ENCODE data around the gene PRDM15.

PRDM15 gene

DNA sequence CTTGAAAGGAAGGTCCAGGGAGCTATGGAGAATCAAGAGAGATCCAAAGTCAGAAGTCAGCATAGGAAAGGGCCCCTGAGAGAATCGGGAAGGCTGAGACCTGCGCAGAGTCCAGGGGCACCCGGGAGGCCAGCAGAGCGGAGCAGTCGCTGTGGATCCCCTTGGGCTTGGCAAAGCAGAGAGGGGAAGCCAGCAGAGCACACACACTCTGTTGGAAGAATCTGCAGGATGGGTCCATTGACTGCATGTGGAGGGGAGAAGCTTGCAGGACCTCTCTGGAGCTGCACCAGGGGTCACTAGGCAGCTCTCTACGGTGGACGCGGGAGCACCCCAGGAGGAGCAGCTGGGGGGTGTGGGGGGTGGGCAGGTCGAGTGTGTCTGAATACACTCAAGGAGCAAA is 118.7 kb downstream of the PRDM15 start:
- no peak for DNase-seq

DNA sequence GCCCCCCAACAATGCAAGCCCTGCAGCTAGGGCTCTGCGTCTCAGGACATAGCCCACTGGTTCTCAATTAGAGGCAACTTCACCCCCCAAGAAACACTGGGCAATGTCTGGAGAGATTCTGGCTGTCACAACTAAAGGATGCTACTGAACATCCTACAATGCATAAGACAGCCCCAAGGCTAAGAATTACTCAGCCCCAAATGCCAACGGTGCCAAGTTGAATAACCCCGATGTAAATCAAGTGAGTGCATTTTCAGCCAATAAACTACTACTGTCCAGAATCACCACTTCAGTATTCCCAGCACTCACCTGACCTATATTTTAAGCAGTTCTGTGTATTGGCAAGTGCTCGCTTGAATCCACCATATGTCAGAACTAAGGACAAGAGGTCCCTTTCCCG is 119.2 kb downstream of the PRDM15 start:
- no peak for DNase-seq

DNA sequence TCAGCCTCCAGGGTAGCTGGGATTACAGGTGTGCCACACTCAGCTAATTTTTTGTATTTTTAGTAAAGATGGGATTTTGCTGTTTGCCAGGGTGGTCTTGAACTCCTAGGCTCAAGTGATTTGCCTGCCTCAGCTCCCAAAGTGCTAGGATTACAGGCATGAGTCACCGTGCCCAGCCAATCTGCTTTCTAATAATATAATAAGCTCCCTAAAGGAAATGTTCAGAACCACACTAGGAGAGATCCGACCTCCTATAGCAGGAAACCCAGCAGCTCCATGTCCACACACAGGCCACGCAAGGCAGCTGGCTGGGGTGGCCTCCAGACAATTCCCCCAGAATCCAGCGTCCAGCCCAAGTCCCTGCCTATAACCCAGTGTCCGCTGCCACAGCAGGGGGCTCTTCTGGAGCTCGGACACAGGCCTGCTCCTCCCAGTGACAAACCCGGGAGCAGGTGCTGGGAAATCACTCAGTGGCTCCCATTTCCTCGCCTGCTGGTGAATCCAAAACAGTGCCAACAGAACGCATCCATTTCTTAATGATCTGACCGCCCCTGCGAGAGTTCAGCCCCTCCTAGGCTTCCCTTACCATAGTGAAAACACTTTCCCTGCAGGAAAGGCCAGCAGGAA is 119.8 kb downstream of the PRDM15 start:
- no peak for DNase-seq

DNA sequence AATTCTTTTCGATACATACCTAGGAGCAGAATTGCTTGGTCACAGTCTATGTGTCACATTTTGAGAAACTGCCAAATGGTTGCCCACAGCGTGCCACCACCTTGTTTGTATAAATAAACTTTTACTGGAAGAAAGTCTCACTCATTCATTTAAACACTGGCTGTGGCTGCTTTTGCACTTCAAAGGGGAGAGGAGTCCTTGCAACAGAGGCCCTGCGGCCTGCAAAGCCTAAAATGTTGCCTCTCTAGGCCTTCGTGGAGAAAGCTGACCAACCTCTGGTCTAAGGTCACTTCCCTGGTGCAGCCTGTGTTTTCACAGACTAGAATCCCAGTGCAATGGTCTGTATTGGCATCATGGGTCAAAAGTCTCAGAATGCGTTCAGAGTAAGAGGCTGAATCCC is 120.6 kb downstream of the PRDM15 start:
- no peak for DNase-seq

DNA sequence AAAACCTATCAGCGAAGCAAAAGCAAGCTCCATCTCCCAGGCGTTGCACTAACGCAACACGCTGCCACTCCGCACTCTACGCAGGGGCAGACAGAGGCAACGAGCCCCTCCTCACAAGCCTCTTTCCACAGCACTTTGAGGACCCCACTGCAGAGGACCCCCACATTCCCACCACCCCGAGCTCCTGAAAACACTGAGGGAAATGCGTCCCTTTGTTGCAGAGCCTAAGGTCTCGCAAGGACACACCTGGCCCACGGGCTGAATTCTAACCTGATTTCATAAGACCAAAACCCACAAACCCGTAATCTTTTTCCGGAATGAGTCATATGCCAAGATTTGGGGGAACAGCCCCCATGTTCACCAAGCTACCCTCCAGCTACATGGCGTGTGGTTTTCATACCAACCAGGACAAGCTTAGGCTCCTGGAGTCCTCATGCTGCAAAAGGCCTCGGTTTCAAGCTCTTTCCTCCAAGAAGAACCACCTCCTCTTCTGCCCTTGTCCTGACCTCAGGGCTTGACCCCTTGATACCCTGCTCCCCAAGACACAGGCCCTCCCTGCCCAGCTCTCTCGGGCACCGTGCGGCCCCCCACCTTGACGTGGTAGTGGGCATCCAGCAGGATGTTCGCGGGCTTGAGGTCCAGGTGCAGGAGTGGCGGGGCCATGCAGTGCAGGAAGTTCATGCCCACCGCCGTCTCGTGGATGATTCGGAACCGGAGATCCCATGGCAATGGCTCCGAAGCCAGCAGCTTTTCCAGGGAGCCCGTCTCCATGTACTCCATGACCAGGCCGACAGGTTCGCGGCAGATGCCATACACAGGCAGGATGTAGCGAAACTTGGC is 123.0 kb downstream of the PRDM15 start:
- no peak for DNase-seq

DNA sequence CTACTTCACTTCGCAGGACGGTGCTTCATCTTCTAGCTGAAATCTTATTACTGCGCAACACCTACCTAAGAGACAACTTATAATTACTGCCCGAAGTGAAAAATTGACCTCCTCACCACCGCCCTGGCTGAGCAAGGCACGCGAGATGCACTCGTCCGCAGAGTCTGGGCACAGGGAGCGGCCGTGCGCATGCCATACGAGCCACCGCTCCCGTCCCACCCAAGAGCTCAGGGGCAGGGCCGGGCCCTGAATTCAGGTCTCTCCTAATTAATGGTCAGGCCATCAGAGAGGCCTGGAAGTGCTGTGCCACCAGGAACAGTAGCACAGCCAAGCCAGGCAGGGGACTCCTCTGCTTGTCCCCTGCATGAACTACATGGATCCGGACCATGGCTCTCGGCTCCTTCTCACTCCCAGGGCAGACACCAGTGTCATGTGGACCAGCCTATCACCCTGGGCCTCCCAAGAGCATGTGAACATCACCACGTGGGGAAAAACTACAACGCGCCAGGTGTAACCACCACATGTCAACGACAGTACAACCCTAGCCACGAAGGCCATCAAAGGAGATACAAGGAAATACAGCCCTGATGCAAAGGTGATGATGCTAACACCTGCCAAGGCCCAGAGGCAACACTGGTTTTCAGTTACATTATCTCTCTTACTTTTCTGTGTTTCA is 123.7 kb downstream of the PRDM15 start:
- no peak for DNase-seq

DNA sequence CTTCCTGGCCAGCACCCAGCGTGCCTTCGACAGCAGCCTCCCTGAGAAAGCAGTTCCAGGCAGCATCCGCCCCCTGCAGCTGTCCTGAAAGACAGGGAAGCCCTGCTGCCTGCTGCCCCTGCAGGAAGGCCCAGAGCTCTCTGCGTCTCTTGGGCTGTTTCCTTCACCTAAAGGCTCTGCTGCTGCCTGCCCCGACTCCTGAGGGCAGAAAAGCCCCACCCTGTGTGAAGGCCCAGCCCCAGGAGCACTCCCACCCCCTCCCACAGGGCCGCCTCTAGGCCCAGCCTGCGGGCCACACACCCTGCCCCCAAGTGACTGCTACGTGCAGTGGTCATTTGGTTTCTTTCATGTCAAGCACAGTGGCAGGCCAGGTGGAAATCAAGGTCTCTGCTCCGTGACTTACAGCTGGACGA is 124.7 kb downstream of the PRDM15 start:
- no peak for DNase-seq

DNA sequence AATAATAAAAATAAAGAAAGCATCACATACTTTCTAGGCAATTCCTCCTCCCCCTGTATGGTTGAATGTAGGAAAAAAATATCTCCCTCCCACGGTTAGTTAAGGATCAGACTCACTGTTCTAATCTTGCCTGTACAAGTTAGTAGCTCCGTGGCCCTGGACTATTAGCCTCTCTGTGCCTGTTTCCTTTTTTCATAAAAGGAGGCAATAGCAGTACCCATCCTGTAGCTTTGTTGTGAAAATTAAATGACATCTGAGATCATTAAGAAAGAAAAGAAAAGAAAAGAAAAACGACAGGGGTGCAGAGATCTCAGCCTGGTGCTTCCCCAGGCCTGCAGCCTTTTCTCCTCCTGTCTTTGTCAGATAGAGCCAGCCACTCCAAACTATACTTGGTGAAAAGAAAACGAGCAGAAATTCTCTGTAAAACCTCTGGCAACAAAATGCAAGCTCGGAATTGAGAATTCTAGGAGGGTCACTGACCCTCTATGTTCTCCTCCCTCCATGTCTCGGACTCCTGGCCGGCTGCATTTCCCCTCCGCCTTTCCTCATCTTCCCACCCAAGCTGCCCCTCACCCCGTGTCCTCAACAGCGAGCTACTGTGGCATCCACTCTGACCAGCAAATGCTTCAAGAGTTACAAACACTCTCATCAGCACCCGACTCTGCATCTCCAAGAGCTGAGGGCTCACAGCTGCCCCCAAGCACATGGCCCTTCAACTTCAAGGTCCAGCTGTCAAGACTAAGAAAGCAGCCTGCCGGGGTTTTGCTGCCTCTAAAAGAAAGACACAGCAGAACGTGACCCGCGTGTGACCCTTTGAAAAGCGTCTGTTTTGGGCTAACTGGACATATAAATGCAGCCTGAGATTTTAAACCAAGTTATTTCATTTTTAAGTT is 125.9 kb downstream of the PRDM15 start:
- no peak for DNase-seq

DNA sequence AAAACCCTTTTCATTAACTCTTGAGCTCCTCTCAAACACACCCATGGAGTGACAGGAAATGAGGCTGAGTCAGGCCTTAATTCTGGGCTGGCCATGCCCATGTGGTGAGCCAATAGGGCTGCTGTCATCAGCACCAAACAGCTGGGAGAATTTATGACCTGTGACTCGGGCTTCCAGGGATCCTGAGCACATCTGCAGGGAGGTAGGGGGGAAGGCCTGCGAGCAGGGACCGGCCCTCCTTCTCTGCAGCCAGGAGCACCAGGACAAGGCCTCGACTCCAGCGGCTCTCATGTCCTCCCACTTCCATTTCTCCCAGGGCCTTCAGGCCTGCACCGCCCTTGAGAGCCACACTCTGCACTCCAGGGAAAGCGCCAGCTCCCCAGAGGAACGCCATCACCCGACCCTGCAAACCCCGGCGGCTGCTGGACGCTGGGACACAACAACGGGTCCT is 126.9 kb downstream of the PRDM15 start:
- no peak for DNase-seq

DNA sequence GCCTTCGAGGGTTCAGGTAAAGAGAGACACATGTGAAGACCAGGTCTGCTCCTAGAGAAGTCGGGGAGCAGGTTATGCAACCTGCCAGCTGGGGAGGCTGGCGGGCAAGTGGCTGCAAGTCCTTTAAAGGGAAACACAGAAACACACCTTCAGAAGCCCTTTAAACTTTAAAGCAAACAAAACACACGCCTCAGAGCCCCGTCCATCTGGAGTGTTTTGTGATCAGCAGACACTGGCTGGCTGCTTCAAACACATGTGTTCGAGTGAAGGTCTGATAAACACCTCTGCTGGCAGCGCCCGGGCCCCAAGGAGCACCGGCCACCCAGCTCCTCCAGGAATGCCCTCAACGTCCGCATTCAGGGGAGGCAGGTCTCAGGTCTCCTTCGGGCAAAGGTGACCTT is 127.5 kb downstream of the PRDM15 start:
- DNase-seq = no peak

DNA sequence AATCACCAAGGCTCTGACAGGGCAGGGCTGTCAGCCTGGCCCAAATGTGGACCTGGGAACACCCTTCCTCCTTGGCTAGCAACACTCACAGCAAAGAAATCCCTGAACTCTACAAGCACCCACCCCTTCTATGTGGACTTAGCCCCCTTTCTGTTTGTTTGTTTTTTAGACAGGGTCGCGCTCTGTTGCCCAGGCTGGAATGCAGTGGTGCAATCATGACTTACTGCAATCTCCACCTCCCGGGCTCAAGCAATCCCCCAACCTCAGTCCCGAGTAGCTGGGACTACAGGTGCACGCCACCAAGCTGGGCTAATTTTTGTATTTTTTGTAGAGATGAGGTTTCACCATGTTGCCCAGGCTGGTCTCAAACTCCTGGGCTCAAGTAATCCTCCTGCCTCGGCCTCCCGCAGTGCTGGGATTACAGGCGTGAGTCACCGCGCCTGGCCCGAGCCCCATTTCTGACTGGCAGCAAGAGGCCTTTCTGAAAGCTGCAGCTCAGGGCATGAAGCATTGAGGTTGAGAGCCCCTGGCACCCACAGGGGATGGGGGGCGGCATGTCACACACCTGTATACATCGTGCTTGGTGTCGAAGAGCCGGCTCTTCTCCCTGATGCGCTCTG is 128.5 kb downstream of the PRDM15 start:
- DNase-seq = no peak

DNA sequence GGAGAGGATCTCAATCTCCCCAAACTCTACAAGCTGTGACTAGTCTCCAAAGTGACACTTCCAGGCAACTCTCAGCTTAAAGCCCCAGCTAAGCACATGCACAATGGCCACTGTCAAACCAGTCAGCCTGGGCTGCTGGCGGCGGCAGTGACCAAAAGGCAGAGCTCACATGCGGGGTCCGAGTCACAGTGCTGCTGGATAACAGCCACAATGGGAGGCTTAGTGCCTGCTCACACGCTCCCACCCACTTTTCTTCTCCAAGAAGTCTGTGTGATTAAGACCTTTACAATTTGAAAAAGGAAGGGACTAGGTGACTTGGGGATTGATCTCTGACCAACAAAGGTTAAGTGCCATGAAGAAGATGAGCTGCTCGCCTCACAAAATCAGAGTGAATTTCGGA is 129.1 kb downstream of the PRDM15 start:
- DNase-seq = no peak

DNA sequence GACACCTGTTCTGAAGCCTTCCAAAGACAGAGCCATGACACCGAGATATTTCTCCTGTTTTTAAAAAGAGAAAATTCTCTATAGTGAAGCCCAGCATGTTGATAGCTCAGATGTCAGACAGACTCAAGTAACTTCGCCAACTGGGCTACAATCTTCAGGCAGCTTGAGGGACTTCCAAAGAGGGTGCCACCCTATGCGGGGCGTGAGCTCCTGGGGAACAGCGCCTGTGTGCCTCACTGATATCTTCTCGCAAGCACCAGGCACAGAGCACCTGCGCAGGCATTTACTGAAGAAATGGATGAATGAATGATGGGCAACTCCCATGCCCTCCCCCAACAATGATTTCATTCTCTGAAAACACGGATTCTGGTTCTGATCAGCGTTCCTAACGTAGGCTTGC is 129.9 kb downstream of the PRDM15 start:
- DNase-seq = no peak

Data from activated T-cell treated with anti-CD3 and anti-CD28 coated beads for 4 hours (primary cell).